Measurements from ENCODE around the gene CRB2. TPM values are rescaled to one million over a fixed set of nuclear protein-coding genes. Genes with fewer than 3 reads are reported as not detected.

CRB2 gene
- total and polyA plus RNA-seq, 2 donors (not counting 1 experiment from before 2014, with no cell fraction given), result not detected

GRCh38 chr9:123334639-123335038 lies 21.4 kb upstream of the CRB2 start:
- TF ChIP-seq EZH2 (IDR thresholded peaks at IDR 0.05; ENCODE audit: low read length, missing control alignments) (no peak), CTCF (conservative IDR thresholded peaks at IDR 0.05 in 1 of 2, IDR thresholded peaks at IDR 0.05 in 1 of 2; ENCODE audit: low read depth in 1 of 2, low read length in 2 of 2) (no peak)
- Histone ChIP-seq H3K9me3 (ENCODE audit: control insufficient read depth, insufficient read depth, low read depth, low read length) (no peaks in the 10 kb centered on the region), H3K4me2 (ENCODE audit: extremely low read depth, insufficient read depth, low read length) (no peak overlapping the region)

GRCh38 chr9:123335193-123335985 lies 20.6 kb upstream of the CRB2 start:
- no peak overlapping the region for H3K4me2 ChIP-seq (ENCODE audit: extremely low read depth, insufficient read depth, low read length)
- H3K27ac ChIP-seq (ENCODE audit: insufficient read depth, low read length), result no peak overlapping the region
- no peaks in the 10 kb centered on the region for H3K79me2 ChIP-seq (ENCODE audit: control insufficient read depth, insufficient read depth, low read length)
- TF ChIP-seq EZH2 (IDR thresholded peaks at IDR 0.05; ENCODE audit: low read length, missing control alignments), result no peak
- TF ChIP-seq CTCF (conservative IDR thresholded peaks at IDR 0.05 in 1 of 2, IDR thresholded peaks at IDR 0.05 in 1 of 2; ENCODE audit: low read depth in 1 of 2, low read length in 2 of 2), result no peak
- DNase-seq (ENCODE audit: low read depth in 2 of 2), result peak; percentile 59 to 82
- no peaks in the 10 kb centered on the region for H3K27me3 ChIP-seq (ENCODE audit: control insufficient read depth, insufficient read depth, low read length)
- no peak overlapping the region for H3K4me3 ChIP-seq (replicated peaks in 1 of 4; ENCODE audit: control extremely low read depth in 1 of 4, insufficient read depth in 1 of 4, low read depth in 3 of 4, low read length in 4 of 4)
- H3K9me3 ChIP-seq (ENCODE audit: control insufficient read depth, insufficient read depth, low read depth, low read length), result no peaks in the 10 kb centered on the region
- H2AFZ ChIP-seq (ENCODE audit: low read length), result no peak overlapping the region
- H3K9ac ChIP-seq (ENCODE audit: insufficient read depth, low read length), result no peak overlapping the region
- no peaks in the 10 kb centered on the region for H3K4me1 ChIP-seq (ENCODE audit: control insufficient read depth, extremely low read depth, insufficient read depth, low read length)
- H4K20me1 ChIP-seq (ENCODE audit: control insufficient read depth, extremely low read depth, insufficient read depth, low read length), result no peaks in the 10 kb centered on the region
- H3K36me3 ChIP-seq (ENCODE audit: control insufficient read depth, insufficient read depth, low read length), result no peaks in the 10 kb centered on the region

More at GRCh38 chr9:123334639-123335038, 21.4 kb upstream of the CRB2 start:
- no peaks in the 10 kb centered on the region for H4K20me1 ChIP-seq (ENCODE audit: control insufficient read depth, extremely low read depth, insufficient read depth, low read length)
- H3K9ac ChIP-seq (ENCODE audit: insufficient read depth, low read length), result no peak overlapping the region
- DNase-seq (ENCODE audit: low read depth in 2 of 2), result no peak
- H3K4me3 ChIP-seq (replicated peaks in 1 of 4; ENCODE audit: control extremely low read depth in 1 of 4, insufficient read depth in 1 of 4, low read depth in 3 of 4, low read length in 4 of 4), result no peak overlapping the region
- no peaks in the 10 kb centered on the region for H3K79me2 ChIP-seq (ENCODE audit: control insufficient read depth, insufficient read depth, low read length)
- H3K27me3 ChIP-seq (ENCODE audit: control insufficient read depth, insufficient read depth, low read length), result no peaks in the 10 kb centered on the region
- H3K27ac ChIP-seq (ENCODE audit: insufficient read depth, low read length), result no peak overlapping the region
- no peaks in the 10 kb centered on the region for H3K4me1 ChIP-seq (ENCODE audit: control insufficient read depth, extremely low read depth, insufficient read depth, low read length)
- no peaks in the 10 kb centered on the region for H3K36me3 ChIP-seq (ENCODE audit: control insufficient read depth, insufficient read depth, low read length)
- no peak overlapping the region for H2AFZ ChIP-seq (ENCODE audit: low read length)

GRCh38 chr9:123335986-123336329 lies 20.0 kb upstream of the CRB2 start:
- H3K4me2 ChIP-seq (ENCODE audit: extremely low read depth, insufficient read depth, low read length), result no peak overlapping the region
- H3K79me2 ChIP-seq (ENCODE audit: control insufficient read depth, insufficient read depth, low read length), result no peaks in the 10 kb centered on the region
- H3K9me3 ChIP-seq (ENCODE audit: control insufficient read depth, insufficient read depth, low read depth, low read length), result no peaks in the 10 kb centered on the region
- H3K9ac ChIP-seq (ENCODE audit: insufficient read depth, low read length), result no peak overlapping the region
- H3K36me3 ChIP-seq (ENCODE audit: control insufficient read depth, insufficient read depth, low read length), result no peaks in the 10 kb centered on the region
- H3K4me3 ChIP-seq (replicated peaks in 1 of 4; ENCODE audit: control extremely low read depth in 1 of 4, insufficient read depth in 1 of 4, low read depth in 3 of 4, low read length in 4 of 4), result no peak overlapping the region
- no peak overlapping the region for H3K27ac ChIP-seq (ENCODE audit: insufficient read depth, low read length)
- no peaks in the 10 kb centered on the region for H3K4me1 ChIP-seq (ENCODE audit: control insufficient read depth, extremely low read depth, insufficient read depth, low read length)
- TF ChIP-seq EZH2 (IDR thresholded peaks at IDR 0.05; ENCODE audit: low read length, missing control alignments) (no peak), CTCF (conservative IDR thresholded peaks at IDR 0.05 in 1 of 2, IDR thresholded peaks at IDR 0.05 in 1 of 2; ENCODE audit: low read depth in 1 of 2, low read length in 2 of 2) (no peak)
- H2AFZ ChIP-seq (ENCODE audit: low read length), result no peak overlapping the region
- no peaks in the 10 kb centered on the region for H4K20me1 ChIP-seq (ENCODE audit: control insufficient read depth, extremely low read depth, insufficient read depth, low read length)
- no peak for DNase-seq (ENCODE audit: low read depth in 2 of 2)
- no peaks in the 10 kb centered on the region for H3K27me3 ChIP-seq (ENCODE audit: control insufficient read depth, insufficient read depth, low read length)

Measured in fibroblast of lung (primary cell).